DMS 273 (cell line): ENCODE data around the gene BPIFB3.

Source experiments
- DNase-seq: peaks from one replicate; lab custom pipeline; 2025; ENCODE audit not compliant: unreplicated experiment; lab: John Stamatoyannopoulos, UW

Gene BPIFB3

GRCh38 chr20:33015700-33016580, 37.8 kb upstream of the BPIFB3 start:
- no peak for DNase-seq

GRCh38 chr20:33016581-33017109, 37.1 kb upstream of the BPIFB3 start:
- no peak for DNase-seq

GRCh38 chr20:33017542-33017941, 36.2 kb upstream of the BPIFB3 start:
- DNase-seq, result no peak

- no peak for DNase-seq
Measured at GRCh38 chr20:33018169-33018931, 35.4 kb upstream of the BPIFB3 start.

GRCh38 chr20:33019465-33020277, 34.0 kb upstream of the BPIFB3 start:
- no peak for DNase-seq

GRCh38 chr20:33020278-33021161, 33.2 kb upstream of the BPIFB3 start:
- no peak for DNase-seq

- DNase-seq, result no peak
Measured at GRCh38 chr20:33021879-33022278, 31.8 kb upstream of the BPIFB3 start.

GRCh38 chr20:33022289-33022688, 31.4 kb upstream of the BPIFB3 start:
- no peak for DNase-seq

- DNase-seq, result no peak
Measured at GRCh38 chr20:33022694-33023438, 30.8 kb upstream of the BPIFB3 start.

- DNase-seq, result no peak
Measured at GRCh38 chr20:33023439-33024242, 30.1 kb upstream of the BPIFB3 start.

GRCh38 chr20:33024243-33024560, 29.5 kb upstream of the BPIFB3 start:
- no peak for DNase-seq

GRCh38 chr20:33024609-33025317, 28.9 kb upstream of the BPIFB3 start:
- DNase-seq, result no peak

GRCh38 chr20:33025318-33025876, 28.3 kb upstream of the BPIFB3 start:
- no peak for DNase-seq

GRCh38 chr20:33026072-33026778, 27.5 kb upstream of the BPIFB3 start:
- DNase-seq, result no peak

- DNase-seq, result no peak
Measured at GRCh38 chr20:33026779-33027759, 26.6 kb upstream of the BPIFB3 start.
